Activated effector memory CD4-positive, alpha-beta T cell treated with anti-CD3 and anti-CD28 coated beads, Interleukin-2, amount 50 U/mL, for 16 hours (primary cell): ENCODE data around the gene INPP5F.
"Not testable (repeated sequence)": the region's sequence is repeated elsewhere in the genome, so short reads cannot be mapped to it uniquely, and the experiment has no call there.

Source experiments
- DNase-seq: peaks from one replicate; pipeline ENCODE4 v3.0.0-alpha.2; 2020

Gene INPP5F

DNA sequence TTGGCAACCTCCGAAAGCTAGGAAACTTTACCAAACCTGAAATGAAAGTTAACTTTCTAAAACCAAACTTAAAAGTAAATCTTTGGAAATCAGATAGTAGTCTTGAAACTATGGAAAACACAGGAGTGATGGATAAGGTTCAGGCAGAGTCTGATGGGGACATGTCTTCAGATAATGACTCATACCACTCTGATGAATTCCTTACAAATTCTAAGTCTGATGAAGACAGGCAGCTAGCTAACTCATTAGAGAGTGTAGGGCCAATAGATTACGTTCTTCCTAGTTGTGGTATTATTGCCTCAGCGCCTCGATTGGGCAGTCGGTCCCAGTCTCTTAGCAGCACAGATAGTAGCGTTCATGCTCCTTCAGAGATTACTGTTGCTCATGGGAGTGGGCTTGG, 100.9 kb downstream of the INPP5F start:
- no peak for DNase-seq

DNA sequence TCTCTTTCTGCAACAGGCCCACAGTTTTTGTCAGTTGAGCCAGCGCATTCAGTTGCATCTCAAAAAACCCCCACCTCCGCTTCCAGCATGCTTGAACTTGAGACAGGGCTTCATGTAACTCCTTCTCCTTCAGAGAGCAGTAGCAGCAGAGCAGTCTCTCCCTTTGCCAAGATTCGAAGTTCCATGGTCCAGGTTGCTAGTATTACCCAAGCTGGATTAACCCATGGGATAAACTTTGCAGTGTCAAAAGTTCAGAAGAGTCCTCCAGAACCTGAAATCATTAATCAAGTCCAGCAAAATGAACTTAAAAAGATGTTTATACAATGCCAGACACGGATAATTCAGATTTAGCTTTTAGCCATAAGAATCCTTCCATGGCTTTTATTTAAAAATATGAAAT, 101.6 kb downstream of the INPP5F start:
- DNase-seq = no peak

DNA sequence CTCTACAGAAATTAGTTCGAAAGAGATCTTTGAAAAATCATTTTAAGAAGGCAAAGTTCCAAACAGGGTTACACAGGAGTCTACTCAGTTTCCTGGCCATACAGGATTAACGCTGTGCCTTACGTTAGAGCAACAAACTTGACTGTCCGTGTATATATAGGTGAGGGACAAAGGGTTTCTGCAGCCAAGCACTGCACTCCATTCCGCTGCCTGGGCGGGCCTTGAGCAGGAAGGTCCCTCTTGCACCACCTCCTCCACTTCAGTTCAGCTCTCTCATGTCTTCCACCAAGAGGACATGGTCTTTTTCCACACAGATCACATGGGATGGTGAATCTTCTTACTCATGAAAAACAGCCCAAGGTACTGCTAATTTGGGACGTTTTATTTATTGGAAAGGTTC, 103.6 kb downstream of the INPP5F start:
- DNase-seq = no peak

DNA sequence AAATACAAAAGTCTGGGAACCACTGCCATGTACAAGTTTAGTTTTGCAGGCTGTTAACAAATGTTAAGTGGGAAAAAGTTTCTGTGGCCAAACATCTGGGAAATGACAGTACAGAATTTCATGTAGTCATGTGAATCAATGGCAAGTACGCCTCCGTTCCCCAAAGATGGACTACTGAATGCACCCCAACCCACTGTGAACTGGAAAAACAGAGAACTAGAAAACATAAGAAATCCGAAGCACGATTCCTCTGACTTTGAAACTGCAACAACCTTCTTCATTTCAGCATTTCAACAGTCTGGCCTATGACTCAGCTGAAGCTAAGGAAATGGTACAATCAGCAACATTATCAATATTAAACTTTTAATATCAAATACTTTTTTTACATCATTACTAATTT, 105.0 kb downstream of the INPP5F start:
- DNase-seq = no peak

DNA sequence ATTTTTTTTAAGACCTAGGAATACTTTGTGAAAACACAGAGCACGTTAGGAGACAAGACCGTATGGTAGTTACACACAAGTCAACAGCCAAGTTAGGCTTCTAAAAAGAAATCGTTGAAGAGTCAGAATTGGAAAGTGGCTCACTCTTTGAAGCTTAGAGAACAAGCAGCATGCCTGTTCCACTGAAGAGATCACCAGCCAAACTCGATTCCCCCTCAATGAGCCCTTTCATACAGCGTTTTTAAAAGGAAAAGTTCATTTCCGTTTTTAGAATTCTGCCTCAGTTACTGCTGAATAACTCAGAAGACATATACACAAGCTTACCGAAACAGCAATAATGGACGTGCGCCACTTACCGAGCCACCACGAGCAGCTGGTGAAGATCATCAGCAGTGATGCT, 105.8 kb downstream of the INPP5F start:
- DNase-seq = no peak

DNA sequence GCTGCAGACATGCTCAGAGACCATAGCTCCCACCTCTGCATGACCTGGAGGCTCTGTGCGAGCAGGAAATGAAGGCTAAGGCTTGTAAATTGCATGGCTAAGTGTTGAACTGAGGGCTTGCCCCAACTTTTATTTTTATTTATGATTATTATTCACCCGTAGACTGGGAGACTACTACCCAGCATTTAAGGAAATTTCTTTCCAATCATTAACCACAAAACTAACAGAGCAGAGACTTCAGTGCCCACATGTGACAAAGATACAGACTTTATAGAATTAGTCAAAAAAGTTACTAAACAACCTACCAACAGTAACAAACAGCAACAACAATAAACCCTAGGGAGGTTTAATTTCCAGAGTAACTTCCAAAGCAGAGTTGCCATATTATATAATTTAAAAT, 107.1 kb downstream of the INPP5F start:
- DNase-seq = no peak

DNA sequence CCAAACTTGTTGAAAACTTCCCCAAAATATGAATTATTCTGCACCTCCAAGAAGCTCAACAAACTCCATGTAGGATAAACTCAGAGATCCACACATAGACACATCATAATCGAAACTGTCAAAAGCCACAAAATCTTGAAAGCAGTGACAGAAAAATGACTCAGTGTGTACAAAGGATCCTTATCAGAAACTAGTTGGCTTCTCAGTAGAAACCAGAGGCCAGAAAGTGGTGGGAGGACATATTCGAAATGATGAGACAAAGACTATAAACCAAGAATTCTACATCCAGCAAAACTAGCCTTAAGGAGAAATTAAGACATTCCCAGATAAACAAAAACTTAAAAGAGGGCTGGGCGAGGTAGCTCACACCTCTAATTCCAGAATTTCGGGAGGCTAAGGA, 108.3 kb downstream of the INPP5F start:
- no peak for DNase-seq

DNA sequence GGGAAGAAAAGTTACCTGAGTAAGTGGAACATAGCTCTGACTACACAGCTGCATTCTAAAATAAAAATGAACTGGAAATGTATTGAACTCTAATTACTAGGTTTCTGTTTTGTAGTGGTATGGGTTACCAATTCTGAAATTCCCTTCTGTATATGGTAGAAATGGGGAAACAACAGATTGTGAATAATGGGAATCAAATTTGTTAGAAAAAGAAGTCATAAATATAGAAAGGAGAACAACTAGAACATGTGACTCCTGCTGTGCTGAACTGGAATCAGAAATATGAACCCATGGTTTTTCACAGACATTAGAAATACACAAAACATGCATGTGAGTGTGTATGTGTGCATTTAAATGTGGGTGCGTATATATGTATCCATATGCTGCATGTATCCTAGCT, 119.8 kb downstream of the INPP5F start:
- DNase-seq = no peak

DNA sequence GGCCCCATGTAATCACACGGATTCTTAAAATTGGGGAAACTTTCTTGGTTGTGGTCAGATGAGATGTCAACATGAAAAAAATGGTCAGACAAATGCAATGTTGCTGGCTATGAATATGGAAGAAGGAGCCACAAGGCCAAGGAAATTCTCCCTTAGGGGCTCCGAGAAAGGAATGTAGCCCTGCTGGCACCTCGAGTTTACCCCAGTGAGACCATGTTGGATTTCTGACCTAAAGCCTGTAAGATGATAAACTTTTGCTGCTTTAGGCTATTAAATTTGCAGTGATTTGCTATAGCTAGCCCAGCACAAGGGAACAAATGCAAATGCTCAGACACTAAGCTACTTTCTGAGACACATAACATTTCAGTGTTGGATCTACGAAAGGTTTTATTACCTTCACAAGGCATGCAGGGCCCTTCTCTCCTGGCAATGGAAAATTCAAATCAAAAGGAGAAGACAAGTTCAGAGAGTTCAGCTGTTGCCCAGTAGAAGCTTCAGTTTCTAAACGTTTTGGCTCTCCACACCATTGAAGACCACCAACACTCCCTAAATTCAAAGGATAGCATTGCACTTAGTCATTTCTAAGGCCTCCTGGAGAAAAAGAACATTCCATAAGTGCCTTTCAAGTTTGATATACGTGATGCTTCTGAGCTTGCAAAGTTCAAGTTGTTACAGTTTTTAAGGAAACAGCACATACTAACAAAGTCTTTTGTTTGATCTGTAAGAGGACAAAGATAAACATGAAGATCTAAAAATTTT, 123.4 kb downstream of the INPP5F start:
- DNase-seq = no peak

DNA sequence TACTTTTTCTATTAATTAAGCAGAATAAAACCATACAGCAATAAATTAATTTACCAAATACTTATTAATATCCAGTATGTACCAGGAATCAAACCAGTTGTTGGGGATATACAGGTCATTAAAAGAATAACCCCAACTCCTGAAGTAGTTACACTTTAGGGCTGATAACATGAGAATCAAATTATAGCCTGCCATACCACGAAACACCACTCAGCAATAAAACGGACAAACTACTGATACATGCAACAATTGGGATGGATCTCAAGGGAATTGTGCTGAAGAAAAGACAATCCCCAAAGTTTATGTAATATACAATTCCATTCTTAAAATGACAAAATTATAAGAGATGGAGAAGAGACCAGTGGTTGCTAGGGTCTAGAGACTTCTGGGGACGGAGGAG, 124.1 kb downstream of the INPP5F start:
- DNase-seq = no peak

DNA sequence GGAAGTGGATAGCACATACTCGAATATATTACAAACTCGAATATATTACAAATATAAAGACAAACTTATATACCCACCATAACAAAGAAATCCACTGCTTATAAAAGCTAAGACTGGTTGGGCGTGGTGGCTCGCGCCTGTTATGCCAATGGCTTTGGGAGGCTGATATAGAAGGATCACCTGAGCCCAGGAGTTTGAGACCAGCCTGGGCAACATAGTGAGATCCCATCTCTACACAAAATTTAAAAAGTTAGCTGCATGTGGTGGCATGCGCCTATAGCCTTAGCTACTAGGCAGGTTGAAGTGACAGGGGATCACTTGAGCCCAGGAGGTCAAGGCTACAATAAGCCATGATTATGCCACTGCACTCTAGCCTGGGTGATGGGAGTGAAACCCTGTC, 126.4 kb downstream of the INPP5F start:
- no peak for DNase-seq

DNA sequence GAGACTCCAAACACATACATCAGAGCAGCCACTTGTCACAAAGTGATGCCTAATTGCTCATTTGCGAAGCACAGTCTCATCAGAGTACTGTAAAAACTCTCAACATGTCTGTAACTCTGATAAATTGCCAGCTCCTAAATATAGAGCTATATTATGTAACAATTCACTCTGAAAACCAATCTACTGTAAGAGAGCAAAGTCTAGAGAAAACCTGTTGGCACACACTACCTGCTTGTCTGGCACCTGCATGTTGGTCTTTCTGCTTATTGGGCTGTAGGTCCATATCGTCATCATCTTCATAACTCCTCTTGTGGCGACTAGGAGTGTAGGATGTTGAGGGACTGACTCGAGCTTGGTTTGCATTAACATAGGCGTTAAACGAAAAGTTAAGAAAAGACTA, 127.0 kb downstream of the INPP5F start:
- no peak for DNase-seq

DNA sequence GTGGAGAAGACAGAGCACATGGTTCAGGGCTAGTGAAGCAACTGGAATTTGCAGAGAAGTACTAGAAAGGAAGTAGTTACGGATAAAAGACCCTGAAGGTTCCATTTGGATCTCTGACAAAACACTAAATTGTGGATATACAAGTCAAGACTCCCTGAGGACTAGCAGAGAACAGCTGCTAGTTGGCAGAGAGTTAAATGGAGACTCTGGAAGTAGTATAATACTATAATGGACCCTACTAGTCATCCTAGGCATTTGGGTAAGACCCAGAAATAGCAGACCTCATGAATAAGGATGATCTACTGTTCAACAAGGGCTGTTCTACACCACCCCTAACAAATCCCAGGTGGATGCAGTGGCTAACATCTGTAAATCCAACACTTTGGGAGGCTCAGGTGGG, 127.7 kb downstream of the INPP5F start:
- no peak for DNase-seq

DNA sequence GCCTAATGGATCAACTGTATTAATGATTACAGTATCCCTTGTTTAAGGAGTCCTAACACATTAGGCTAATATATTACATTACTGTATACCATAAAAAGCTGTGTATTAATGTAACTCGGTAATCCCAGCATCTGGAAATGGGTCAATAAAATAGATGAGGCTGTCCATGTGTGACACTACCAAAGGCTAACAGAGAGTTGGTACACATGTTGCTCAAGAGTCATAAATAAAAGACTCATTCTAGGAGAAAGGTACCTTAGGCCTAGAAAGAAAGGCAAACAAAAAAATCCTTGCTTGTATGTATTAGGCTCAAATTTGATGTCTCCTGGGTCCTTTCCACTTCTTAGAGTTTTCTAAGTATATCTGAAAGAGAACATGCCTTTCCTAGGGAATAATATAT, 132.2 kb downstream of the INPP5F start:
- no peak for DNase-seq

DNA sequence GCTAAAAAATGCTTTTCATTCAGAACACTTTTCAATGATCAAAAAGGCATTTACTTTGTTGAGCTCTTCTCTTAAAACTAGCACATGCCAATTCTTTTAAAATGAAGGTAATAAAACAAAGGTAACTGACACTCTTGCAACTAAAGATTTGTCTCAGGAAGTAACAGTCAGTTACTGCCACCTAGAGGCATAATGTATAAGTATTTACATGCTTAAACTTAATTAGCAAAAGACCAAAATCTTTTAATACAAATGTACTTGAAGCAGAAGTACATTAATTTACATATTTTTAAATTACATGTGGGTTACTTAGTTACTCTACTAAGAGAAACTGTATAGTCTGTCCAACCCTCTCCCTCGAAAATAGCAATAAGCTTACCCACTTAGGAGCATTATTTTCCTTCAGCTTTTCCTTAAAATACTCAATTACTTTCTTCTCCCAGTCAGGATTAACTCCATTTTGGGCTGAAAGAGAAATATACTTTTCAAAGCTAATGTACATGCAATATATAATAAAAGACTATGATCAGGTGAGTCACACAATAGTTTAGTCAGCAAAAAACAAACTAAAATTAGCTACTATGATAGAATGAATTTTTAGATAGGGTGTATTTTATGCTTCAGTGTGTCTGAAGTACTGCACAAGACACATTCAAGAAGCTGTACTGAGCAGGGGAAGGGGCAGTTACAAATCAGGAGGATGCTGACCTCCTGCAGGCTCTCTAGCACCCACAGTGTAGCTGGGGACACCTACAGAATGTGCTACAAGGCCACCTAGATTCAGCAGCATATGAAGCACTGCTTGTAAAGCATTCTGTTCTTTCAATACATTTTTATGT, 133.8 kb downstream of the INPP5F start:
- no peak for DNase-seq

DNA sequence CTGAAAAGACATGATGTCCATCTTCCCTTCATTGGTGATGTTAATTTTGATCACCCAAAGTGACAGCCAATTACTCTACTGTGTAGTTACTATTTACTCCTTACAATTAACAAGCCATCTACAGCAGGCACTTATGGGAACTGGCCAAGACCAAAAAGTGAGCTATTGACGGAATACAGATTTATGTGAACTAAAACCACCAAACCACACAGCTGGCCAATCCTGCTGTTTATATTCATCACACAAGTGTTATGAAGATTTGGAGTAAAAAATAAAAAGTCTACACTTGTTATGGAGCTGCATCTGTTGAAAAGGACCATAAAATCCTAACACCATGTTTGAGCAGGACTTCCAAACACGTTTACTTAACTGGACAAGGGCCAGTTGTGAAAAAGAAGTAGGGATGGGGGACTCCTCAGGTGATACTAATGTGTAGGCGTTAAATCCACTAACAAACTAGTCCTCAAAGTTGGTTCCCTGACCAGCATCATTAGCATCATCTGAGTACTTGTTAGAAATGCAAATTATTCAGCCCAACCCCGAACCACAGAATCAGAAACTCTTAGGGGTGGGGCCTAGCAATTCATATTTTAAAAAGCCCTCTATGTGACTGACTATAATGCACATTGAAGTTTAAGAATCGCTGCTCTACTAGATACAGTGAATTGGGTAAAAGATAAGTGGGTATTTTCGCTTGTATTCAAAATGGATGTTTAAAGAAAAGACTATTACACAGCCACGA, 135.2 kb downstream of the INPP5F start:
- DNase-seq = no peak

DNA sequence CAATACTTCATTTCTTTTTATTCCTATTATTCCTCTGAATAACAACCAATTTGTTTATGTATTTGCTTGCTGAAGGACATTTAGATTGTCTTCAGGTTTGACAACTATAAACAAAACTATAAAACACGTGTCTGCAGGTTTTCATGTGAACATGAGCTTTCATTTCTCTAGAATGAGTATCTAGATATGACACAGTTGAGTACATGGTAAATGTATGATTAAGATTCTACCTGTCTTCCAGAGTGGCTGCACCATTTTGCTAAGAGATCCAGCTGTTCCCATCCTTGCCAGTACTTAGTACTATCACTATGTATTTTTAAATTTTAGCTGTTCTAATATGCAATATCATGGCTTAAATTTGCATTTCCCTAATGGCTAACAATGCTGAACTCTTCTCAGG, 136.7 kb downstream of the INPP5F start:
- no peak for DNase-seq

DNA sequence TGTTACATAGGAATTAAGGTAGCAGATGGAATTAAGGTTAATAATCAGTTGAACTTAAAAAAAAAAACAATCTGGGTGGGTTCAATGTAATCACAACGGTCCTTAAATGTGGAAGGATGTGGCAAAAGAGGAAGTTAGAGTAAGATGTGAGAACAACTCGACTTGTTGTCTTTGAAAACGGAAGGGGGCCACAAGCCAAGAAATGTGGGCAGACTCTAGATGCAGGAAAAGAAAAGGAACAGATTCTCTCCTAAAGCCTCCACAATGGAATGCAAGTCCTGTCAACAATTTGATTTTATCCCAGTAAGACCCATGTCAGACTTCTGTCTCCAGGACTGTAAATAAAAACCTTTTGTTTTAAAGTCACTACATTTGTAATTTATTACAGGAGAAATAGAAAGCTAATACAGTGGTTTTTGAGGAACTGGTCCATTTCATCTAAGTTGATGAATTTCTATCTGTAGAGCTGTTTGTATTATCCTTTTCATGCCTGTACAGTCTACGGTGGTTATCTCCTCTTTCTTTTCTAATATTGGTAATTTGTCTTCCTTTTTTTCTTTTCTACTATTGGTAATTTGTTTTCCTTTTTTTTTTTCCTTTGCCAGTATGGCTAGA, 138.2 kb downstream of the INPP5F start:
- no peak for DNase-seq

DNA sequence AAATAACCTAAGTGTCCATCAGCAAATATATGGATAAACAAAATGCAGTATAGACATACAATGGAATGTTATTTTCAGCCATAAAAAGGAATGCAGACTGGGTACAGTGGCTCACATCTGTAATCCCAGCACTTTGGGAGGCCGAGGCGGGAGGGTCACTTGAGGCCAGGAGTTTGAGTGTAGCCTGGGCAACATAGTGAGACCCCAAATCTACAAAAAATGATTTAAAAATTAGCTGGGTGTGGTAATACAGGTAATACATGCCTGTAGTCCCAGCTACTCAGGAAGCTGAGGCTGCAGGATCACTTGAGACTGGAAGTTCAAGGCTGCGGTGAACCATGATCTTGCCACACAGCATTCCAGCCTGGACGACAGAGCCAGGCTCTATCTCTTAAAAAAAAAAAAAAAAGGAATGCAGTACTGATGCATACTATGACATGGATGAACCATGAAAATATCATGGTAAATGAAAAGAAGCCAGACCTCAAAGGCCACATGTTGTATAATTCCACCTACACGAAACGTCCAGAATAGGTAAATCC, 139.9 kb downstream of the INPP5F start:
- DNase-seq = no peak

DNA sequence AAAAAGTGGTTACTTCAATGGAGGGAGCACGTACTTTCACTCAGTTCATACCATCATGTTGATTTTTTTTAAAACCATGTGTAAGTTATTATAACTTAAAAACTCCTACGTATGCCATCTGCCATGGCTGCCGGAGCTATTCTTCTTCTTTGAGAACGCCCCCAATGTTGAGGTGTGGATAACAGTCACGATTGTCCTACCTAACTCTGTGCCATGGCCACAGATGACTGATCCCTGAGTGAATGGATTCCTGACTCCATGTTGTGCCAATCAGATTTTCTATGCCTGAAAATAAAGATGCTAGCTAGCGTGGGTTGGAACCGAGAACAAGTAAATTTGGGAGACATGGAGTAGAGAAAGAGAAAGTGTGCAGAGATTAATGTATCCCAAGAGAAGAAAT, 141.5 kb downstream of the INPP5F start:
- no peak for DNase-seq

DNA sequence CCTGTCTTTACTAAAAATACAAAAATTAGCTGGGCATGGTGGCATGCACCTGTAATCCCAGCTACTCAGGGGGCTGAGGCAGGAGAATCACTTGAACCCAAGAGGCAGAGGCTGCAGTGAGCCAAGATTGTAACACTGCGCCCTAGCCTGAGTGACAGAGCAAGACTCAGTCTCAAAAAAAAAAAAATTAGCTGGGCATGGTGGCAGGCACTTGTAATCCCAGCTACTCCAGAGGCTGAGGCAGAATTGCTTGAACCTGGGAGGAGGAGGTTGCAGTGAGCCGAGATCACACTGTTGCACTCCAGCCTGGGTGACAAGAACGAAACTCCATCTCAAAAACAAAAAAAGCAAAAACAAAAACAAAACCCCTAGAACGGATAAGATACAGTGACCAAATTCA, 143.5 kb downstream of the INPP5F start:
- DNase-seq = not testable (repeated sequence)

DNA sequence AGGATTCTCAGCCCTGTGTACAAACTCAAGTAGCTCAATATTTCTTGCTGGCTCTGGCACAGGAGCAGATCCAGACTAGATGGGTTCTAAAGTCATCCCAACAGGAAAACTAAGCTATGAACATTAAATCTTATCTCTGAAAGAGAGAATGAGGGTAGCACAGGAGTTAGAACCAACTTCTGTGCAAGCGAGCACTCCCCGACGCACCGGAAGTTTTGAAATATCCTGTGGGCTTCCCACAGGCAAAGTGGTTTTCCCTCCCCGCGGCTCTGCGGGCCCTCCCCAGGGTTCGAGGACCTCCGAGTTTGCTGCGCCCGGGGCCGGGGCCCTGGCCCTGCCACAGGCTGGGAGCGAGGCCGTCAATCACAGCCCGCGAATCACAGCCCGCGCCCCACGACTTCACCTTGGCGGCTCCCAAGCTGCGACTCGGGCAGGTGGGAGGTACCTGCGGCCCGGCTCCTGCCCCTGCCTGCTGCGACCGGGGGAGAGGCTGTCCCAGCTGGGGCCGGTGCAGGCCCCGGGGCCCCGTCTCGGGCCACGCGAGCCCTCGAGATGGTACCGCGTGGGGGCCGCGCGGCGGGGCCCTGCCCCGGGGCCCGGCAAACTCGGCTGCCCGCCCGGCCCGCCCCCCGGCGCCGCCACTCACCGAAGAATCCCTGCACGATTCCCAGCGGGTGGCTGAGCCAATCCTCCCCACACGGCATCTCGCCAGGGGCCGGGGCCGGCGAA, 146.2 kb downstream of the INPP5F start:
- DNase-seq = peak; percentile 87

DNA sequence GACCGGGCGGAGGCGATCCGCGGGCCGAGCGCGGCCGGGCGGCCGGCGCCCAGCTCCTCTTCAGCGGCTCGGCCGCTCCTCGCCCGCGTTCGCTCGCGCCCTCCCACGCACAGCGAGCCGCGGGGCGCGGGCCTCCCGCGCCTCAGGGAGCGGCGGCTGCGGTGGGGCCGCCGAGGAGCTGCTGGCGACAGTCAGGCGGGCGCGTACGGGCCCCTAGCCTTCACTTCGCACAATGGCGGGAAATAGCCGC, 146.7 kb downstream of the INPP5F start, which contains the start of gene MCMBP:
Gene MCMBP, minus strand, starts transcription at position 234 of the 250 bp plus-strand sequence. CDS start 259 bp downstream, outside the sequence.
- no peak for DNase-seq
